NCI-H187 treated with DMSO at 0.1 percent for 48 hours (cell line): Measurements from ENCODE around the gene GPAM.
"Not testable (repeated sequence)": the region's sequence is repeated elsewhere in the genome, so short reads cannot be mapped to it uniquely, and the experiment has no call there.

Source experiments
- DNase-seq: peaks from one replicate; lab custom pipeline; 2025; lab: John Stamatoyannopoulos, UW

GPAM gene

DNA sequence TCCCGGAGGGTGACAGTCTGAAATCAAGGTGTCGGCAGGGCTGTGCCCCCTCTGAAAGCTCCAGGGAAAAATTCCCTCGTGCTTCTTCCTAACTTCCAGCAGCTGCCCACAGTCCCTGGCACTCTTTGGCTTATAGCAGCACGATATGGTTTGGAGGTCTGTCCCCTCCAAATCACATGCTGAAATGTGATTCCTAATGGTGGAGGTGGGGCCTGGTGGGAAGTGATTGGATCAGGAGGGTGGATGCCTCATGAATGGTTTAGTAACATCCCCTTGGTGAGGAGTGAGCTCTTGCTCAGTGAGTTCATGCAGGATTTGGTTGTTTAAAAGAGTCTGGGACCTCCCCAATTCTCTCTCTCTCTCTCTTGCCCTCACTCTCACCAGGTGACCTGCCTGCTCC is 51.1 kb downstream of the GPAM start:
- DNase-seq, result no peak

GRCh38 chr10:112131996-112132395 is 51.6 kb downstream of the GPAM start:
- no peak for DNase-seq

DNA sequence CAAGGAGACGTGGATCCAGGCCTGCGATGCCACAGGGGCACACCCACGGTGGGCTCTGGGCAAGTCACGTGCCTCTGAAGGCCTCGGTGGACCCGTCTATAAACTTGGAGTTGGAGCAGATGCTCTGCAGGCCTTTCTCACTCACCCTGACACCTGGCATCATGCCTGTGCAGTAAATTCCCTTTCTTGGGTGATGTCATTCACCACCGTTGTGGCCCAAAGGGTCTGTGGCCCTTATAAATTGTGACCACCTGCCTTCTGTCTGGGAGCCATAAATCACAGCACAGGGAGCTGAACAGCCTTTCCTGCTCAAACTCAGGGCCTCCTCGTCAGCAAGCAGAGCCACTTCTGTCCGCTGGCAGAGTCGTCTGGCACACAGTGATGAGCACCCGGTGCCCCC is 52.2 kb downstream of the GPAM start:
- DNase-seq, result no peak

DNA sequence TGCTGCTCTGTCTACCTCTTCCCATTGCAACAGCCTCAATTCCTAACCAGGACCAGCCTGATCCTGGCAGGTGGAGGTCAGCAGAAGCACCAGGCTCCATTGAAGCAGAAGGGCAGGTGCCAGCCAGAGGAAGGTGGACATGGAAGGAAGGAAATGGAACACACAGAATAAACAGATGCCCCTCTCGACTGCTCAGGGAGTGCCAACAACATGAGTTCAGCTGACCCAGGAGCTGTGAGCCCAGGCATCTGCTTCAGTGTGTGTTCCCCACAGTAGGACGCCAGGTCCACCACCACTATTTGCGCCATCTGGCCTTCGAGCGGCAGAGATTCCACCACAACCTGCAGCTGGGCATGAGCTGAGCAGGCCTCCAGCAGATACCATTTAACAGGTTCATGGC is 56.7 kb downstream of the GPAM start:
- no peak for DNase-seq

GRCh38 chr10:112126172-112126571 is 57.4 kb downstream of the GPAM start:
- no peak for DNase-seq

DNA sequence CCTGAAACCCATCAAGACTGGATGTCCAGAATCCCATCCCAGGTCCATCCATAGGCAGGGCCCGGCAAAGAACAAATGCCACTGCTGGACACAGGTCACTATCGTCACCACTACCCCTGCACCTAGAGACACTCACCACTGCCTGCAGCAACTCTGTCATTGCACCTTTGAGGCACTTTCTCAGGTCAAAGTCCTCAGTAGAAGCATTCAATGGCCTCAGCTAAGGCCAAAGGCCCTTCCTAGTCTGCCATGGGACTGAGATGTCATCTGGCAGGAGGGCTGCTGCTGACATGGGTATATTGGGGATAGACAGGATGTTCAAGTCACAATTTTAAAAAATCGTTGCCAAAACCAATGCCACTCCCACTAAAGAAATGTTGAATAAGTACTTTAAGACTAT is 58.7 kb downstream of the GPAM start:
- DNase-seq, result no peak

GRCh38 chr10:112122827-112123226 is 60.7 kb downstream of the GPAM start:
- no peak for DNase-seq

DNA sequence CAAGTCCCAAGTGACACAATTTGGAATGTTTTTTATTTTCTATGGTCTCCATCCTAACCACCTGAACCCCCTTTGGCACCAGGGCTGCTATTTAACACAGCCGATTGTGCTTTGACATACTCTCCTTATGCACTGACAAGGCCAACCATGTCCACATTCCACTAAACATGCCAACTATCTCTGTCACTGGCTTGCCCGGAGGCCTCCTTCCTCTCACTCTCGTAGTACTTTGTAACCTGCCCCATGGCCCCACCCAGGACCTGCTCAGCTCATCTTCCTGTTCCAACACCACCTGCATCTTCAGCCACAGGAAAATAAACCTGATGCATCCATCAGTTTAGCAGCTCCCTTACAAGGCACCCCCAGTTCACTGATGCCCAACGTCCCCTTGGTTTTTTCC is 63.1 kb downstream of the GPAM start:
- DNase-seq, result no peak

GRCh38 chr10:112115781-112116385 is 67.7 kb downstream of the GPAM start:
- no peak for DNase-seq

DNA sequence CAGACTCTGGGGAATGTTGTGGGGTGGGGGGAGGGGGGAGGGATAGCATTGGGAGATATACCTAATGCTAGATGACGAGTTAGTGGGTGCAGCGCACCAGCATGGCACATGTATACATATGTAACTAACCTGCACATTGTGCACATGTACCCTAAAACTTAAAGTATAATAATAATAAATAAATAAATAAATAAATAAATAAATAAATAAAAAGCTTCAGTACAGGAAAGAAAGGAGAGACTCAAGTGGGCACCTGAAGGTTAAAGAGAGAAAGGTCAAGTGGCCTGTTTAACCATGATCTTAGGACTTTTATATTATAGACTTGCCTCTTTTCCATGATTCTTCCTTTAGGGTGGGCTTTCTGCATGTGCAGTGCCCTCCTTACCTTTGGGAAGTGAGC is 73.8 kb downstream of the GPAM start:
- DNase-seq, result not testable (repeated sequence)
